AG10803 (cell line): ENCODE measurements around the gene CCDC40.

Experiments
- DNase-seq: peaks from one replicate; pipeline ENCODE4 v3.0.0; 2010; ENCODE audit warnings: low read depth
- H3K4me3 ChIP-seq: 2 replicates; pipeline ENCODE4 v1.5.1; 2011; ENCODE audit warnings: mild to moderate bottlenecking, low read length, control low read depth
- CTCF ChIP-seq: conservative IDR thresholded peaks from 2 replicates; pipeline ENCODE4 v1.5.1; 2011; ENCODE audit warnings: mild to moderate bottlenecking, low read length, control low read depth, inconsistent platforms

Gene CCDC40

GRCh38 chr17:80035937-80036714 is at the start of gene CCDC40:
Gene CCDC40, plus strand, starts transcription at chr17:80036642. Its CDS starts 21 bp downstream, at chr17:80036663.
- peak; percentile 72 for DNase-seq
- 0 out of 2 replicates have a peak, but pooled peaks have one; percentile 6 for TF ChIP-seq CTCF
- peak within 1 kb of the TSS; percentile 89 for H3K4me3 ChIP-seq

GRCh38 chr17:79987187-79987934 is 49.1 kb upstream of the CCDC40 start:
- H3K4me3 ChIP-seq, result no peak overlapping the region
- DNase-seq, result no peak

GRCh38 chr17:79987935-79988184 is 48.6 kb upstream of the CCDC40 start:
- H3K4me3 ChIP-seq, result peak overlapping the region; percentile 52
- TF ChIP-seq CTCF, result no peak

More at GRCh38 chr17:79987187-79987934, 49.1 kb upstream of the CCDC40 start:
- no peak for TF ChIP-seq CTCF

GRCh38 chr17:79988185-79988971 is 48.1 kb upstream of the CCDC40 start:
- no peak for TF ChIP-seq CTCF
- peak overlapping the region; percentile 52 for H3K4me3 ChIP-seq
- DNase-seq, result peak; percentile 77

More at GRCh38 chr17:79987935-79988184, 48.6 kb upstream of the CCDC40 start:
- no peak for DNase-seq

GRCh38 chr17:79989106-79989835 is 47.2 kb upstream of the CCDC40 start:
- H3K4me3 ChIP-seq, result no peak overlapping the region
- no peak for DNase-seq
- no peak for TF ChIP-seq CTCF

- no peak overlapping the region for H3K4me3 ChIP-seq
- no peak for TF ChIP-seq CTCF
- DNase-seq, result no peak
Observed at GRCh38 chr17:79990051-79990592, 46.3 kb upstream of the CCDC40 start.
